HG02870 (cell line): ENCODE data around the gene SLC40A1.
A peak's percentile ranks its signal among the peaks of the same experiment; 100 is the strongest.

Source experiments
- ATAC-seq: cut with Tn5 transposase; IDR thresholded peaks from one replicate; pipeline ENCODE4 v1.9.1; 2021; ENCODE audit warnings: mild to moderate bottlenecking, moderate library complexity; ENCODE audit not compliant: unreplicated experiment

The SLC40A1 gene

GRCh38 chr2:189601043-189601442, 20.5 kb upstream of the SLC40A1 start:
- ATAC-seq = no peak

- no peak for ATAC-seq
Measured at GRCh38 chr2:189599245-189599644, 18.7 kb upstream of the SLC40A1 start.

DNA sequence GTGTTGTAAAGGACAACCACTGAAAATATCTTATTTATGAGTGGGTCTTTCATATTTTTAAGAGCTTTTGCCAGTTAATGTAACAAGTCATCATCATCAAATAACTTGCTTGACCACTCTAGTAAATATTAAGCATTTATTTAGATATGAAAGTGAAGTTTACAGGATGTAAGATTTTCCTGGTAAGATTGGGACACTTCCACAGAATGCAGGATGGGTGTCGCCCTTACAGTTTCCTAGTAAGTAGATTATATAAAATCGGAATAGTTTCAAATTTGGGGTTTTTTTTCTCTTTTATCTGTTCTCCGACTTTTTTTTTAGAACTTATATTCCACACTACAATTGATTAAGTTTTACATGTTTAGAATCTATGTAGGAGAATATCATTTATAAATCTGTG, 14.8 kb upstream of the SLC40A1 start:
- no peak for ATAC-seq

DNA sequence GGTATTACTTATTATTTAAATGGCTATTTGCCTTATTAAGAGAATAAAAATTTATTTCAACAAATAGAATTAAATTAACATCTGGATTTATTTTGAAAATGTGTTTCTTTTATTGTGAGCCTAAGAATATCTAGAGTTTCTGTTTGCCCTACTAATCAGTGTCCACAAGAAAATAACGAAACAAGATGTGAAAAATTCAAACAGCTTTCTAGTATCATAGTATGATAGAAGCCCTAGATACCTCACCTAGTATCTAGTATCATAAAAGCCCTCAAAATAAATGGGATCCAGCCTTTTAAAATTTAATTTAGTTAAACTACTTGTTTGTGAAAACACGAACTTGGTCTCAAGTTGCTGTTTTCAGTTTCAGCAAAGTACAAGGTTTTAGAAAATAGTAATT, 13.7 kb upstream of the SLC40A1 start:
- no peak for ATAC-seq

DNA sequence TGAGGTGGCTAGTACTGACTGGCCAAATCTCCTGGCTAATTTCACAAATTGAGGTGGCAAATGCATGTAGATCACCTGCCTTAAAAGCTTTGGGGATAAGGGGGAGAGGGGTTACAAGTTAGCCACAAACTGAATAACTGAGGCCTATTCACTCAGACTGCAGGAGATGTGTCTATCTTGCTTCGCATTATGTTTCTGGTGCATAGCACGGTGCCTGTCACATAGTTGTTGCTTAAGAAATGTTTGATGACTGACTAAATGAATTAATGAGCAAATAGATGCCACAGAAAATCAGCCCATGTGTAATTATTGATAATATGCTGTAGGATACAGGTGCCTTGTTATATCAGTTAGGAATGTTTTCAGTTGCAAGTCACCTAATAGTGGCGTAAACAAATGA, 12.5 kb upstream of the SLC40A1 start:
- no peak for ATAC-seq

DNA sequence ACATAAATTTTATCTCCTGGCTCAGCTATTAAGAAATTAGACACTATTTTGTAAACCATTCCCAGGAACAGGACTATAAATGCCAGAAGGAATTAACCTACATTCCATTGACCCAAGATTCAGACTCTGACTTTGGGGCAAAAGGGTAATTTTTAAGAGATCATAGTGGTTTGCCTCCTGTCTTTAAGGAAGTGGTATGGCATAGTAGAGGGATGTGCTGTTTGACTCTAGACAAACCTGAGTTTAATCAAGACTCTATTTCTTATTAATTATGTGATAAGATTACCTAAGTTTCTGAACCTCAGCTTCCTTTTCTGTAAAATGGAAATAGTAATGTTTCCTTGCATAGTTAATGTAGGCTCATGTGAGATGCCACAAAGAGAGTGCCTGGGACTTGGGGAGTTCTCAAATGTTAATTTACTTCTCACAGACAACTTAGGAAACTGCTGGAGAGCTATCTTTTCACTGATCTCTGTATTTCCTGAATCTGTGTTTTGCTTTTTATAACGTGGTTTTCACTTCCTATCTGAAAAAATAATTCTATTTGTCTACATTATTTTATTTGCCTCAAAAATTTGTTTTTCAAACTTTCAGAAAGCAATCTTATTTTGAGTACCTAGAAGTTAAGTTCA, 11.9 kb upstream of the SLC40A1 start:
- ATAC-seq = no peak

GRCh38 chr2:189587780-189588179, 7.2 kb upstream of the SLC40A1 start:
- no peak for ATAC-seq

DNA sequence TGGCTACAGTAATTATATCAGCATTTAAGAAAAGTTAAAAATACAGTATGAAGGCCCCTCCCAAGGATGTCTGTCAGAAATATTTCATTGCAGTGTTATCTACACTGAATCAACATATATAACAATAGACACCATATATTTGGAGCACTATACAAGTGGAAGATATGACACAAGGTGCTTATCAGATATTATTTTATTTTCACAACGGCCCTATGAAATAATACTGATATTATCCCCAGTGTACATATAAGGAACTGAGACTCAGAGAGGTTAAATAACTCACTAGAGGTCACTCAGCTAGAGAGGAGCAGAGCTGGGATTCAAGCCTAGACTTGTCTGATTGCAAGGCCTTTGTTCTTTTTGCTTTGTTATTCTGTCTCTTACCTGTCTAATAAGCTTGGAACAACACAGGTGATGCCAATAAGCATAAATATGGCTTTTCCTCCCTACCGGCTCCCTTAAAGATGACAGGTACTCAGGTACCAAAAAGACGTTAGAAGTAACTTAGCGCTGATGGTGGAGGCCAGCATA, 4.7 kb upstream of the SLC40A1 start:
- no peak for ATAC-seq

DNA sequence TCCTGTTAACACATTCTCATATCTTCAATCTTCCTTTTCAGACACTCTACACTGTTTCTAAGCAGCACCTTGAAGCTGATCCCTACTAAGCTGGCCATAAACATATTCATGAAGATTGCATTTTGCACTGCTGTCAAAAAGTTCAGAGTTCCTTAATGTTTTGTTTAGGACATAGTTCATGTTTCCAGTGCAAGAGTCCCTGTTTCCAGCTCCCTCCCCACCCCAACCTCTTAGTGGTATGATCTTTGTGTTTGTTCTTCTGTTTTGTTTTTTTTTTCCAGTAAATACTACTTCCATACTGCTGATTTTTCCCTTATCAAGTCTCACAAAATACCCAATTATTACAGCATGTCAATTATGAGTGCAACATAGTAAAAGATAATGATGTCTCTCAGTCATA, 4.1 kb upstream of the SLC40A1 start:
- ATAC-seq = no peak

- no peak for ATAC-seq
Measured at GRCh38 chr2:189583227-189584198, 2.9 kb upstream of the SLC40A1 start.

- ATAC-seq = no peak
Measured at GRCh38 chr2:189582809-189583192, 2.2 kb upstream of the SLC40A1 start.

- no peak for ATAC-seq
Measured at GRCh38 chr2:189582140-189582808, 1.7 kb upstream of the SLC40A1 start.

- ATAC-seq = no peak
Measured at GRCh38 chr2:189581354-189582139, 961 bp upstream of the SLC40A1 start.

- peak; percentile 42 for ATAC-seq
Measured at GRCh38 chr2:189580241-189580651, 340 bp downstream of the SLC40A1 start.

DNA sequence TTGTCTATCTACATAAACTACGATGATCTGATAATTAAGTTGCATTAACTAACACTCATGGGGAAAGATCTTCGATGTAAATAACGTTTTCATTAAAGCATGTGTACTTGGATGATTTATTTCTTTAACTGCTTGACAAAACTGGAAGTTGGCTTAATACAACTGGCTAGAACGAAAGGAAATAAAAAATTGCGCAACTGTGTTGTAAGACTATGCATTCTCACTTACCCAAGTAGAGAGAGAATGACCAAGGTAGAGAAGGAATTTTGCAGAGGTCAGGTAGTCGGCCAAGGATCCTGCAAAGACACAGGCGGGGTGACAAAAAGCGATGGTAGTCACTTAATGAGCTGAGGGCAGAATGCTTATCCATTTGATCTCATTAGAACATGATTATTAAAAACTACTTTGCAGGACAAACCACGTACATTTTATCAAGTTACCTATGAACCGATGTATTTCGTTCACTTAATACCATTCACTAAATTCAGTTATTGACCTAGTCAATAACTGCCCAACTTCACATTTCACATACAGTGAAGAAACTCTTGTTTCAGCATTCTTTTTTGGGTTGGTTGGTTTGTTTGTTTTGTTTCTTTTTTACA, 900 bp downstream of the SLC40A1 start:
- ATAC-seq = no peak

- ATAC-seq = no peak
Measured at GRCh38 chr2:189578272-189578950, 2.2 kb downstream of the SLC40A1 start.

- no peak for ATAC-seq
Measured at GRCh38 chr2:189577121-189577520, 3.5 kb downstream of the SLC40A1 start.

DNA sequence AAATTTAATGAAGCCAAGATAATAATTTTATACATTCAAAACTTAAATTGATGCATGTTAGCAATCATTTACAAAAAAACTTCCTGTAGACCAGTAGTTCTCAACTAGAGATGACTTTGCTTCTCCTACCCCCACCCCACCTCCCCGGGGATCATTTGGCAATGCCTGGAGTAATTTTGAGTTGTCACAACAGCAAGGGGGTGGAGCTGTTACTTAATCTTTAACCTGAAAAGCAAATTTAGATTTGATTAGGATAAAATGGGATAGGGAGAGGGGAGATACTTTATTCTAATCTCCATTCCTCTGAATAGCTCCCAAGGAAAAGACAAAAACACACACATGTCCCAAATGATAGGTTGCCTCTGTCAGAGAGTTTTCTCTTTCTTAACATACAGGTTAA, 4.2 kb downstream of the SLC40A1 start:
- ATAC-seq = no peak

DNA sequence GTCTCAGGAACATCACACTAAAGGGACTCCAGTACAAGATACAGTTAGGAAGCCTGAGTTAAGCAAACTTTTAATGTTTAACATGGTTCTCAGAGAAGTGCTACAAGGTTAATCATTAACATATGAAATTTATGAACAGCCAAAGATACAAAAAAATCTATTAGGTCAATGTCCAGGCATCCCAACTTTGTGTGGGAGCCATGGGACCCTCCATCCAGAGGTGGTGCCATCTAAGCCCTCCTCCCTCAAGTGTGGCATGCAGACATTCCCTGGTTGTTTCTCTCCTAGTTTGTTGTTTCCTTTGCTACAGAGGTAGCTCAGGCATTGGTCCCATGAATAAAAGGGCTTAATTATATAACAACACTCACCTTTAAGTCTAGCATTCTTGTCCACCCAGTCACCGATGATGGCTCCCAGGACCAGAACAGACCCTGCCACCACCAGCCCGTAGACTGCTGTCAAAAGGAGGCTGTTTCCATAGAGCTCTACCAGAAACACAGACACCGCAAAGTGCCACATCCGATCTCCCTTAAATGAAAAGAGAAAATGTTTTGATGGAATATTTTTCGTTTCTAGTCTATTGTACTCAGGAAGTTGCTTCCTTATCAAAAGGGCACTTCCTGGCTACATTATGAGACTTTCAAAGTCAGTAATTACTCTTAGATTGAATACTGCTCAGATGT, 5.7 kb downstream of the SLC40A1 start:
- no peak for ATAC-seq
